Mesothelial cell of epicardium (in vitro differentiated cells): ENCODE measurements around the gene CRB2. TPM values are rescaled to one million over a fixed set of nuclear protein-coding genes. Genes with fewer than 3 reads are reported as not detected.

Source experiments
- DNase-seq, 2 experiments: peaks; one replicate each; pipeline ENCODE4 v3.0.0; 2021; ENCODE audit warnings: low spot score in 2 of 2; ENCODE audit not compliant: unreplicated experiment in 2 of 2
- H3K27ac Mint-ChIP-seq: 2 replicates; pipeline ENCODE4 v1.8.0; 2021; ENCODE audit warnings: mixed read lengths
- H3K27me3 Mint-ChIP-seq: 2 replicates; pipeline ENCODE4 v1.8.0; 2021; ENCODE audit warnings: low read depth, mixed read lengths
- H3K36me3 Mint-ChIP-seq: 2 replicates; pipeline ENCODE4 v1.8.0; 2021; ENCODE audit warnings: mixed read lengths
- H3K4me1 Mint-ChIP-seq: 2 replicates; pipeline ENCODE4 v1.8.0; 2021; ENCODE audit warnings: mixed read lengths
- H3K4me3 Mint-ChIP-seq: 2 replicates; pipeline ENCODE4 v1.8.0; 2021; ENCODE audit warnings: mild to moderate bottlenecking, moderate library complexity, mixed read lengths
- H3K9me3 Mint-ChIP-seq: 2 replicates; pipeline ENCODE4 v1.8.0; 2021; ENCODE audit warnings: mixed read lengths
- CTCF ChIP-seq: fragments of 200-600 bp; sonication (generic); IDR thresholded peaks from one replicate; pipeline ENCODE4 v1.5.0; 2021; ENCODE audit warnings: antibody characterized with exemption; ENCODE audit not compliant: unreplicated experiment
- total RNA-seq: library from RNA; stranded (reverse); gene quantifications from 3 replicates; pipeline ENCODE4 v1.2.1, GENCODE V29; 2021

Gene CRB2
- total RNA-seq, 1 donor from 2014 or later: 41.0 TPM

- TF ChIP-seq CTCF: no peak
- DNase-seq: no peak
- Mint-ChIP-seq H3K27me3 (no peaks in the 10 kb centered on the region), H3K9me3 (no peaks in the 10 kb centered on the region), H3K36me3 (no peaks in the 10 kb centered on the region), H3K4me1 (peaks cover 46% of the 10 kb centered on the region), H3K27ac (peak overlapping the region; percentile 98), H3K4me3 (no peak overlapping the region)
These were observed 19.5 kb upstream of the CRB2 start for GRCh38 chr9:123336449-123336848.

GRCh38 chr9:123336959-123337358 lies 19.0 kb upstream of the CRB2 start:
- peaks cover 47% of the 10 kb centered on the region for H3K4me1 Mint-ChIP-seq
- no peaks in the 10 kb centered on the region for H3K9me3 Mint-ChIP-seq
- peak overlapping the region; percentile 54 for H3K27ac Mint-ChIP-seq
- no peak overlapping the region for H3K4me3 Mint-ChIP-seq
- no peak for TF ChIP-seq CTCF
- no peaks in the 10 kb centered on the region for H3K36me3 Mint-ChIP-seq
- no peaks in the 10 kb centered on the region for H3K27me3 Mint-ChIP-seq
- no peak for DNase-seq

DNA sequence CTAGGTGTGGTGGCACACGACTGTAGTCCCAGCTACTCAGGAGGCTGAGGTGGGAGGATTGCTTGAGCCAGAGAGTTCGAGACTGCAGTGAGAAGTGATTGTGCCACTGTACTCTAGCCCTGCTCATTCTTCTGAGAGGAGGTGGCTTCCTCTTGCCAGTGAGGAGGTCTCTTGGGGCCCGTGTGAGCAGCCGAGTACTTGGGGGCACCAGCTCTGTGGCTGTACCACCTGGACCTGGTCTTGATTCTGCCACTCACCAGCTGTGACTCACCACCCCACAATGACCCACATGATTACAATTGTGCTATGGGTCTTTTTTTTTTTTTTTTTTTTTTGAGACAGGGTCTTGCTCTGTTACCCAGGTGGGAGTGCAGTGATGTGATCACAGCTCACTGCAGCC lies 18.0 kb upstream of the CRB2 start:
- Mint-ChIP-seq H3K36me3 (no peaks in the 10 kb centered on the region), H3K4me3 (no peak overlapping the region), H3K27me3 (no peaks in the 10 kb centered on the region), H3K4me1 (peaks cover 50% of the 10 kb centered on the region), H3K27ac (no peak overlapping the region), H3K9me3 (no peaks in the 10 kb centered on the region)
- TF ChIP-seq CTCF: no peak
- no peak for DNase-seq

DNA sequence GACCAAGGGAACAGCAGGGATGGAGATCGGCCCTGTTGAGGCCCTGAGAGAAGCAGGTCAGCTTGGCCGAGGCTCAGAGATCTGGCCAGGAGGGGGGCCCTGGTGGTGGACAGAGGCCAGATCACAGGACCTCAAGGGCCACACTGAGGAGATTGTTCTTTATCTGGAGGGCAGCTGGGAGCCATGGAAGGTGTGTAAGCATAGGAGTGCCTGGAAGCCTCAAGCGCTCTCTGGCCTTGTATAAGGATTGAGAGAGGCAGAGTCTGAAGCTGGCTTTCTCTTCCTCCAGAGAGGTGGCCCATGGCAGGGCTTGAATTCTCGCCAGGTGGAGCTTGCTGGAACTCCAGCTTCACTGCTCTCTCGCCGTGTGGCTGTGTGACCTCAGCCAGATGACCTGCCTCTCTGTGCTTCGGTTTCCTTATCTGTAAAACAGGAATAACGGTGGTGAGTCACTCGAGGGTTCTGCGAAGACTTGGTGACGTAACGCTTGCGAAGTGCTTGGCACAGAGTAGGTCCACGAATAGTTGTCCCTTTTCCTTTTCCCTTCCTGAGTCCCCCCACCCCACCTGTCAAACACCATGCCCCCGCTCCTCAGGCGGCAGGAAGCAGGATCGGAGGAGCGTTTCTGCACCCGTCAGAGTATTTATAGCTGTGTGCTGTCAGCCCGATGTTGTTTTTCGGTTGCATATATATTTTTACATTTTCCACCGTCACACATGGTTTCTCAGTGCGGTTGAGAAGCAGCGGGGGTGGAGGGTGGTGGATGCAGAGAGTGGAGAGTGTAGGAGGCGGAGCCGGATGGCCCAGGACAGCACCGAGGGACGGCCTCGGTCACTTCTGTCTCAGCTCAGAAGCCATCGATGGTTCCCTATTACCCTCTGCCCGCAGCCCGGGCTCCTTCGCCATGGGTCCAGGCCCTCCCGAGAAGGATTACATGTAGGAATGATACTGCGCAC lies 17.0 kb upstream of the CRB2 start:
- Mint-ChIP-seq H3K4me3 (no peak overlapping the region), H3K36me3 (no peaks in the 10 kb centered on the region), H3K9me3 (no peaks in the 10 kb centered on the region), H3K4me1 (peaks cover 52% of the 10 kb centered on the region), H3K27me3 (no peaks in the 10 kb centered on the region), H3K27ac (no peak overlapping the region)
- TF ChIP-seq CTCF: no peak
- no peak for DNase-seq

- Mint-ChIP-seq H3K27ac (peak overlapping the region; percentile 79), H3K4me1 (peaks cover 44% of the 10 kb centered on the region), H3K36me3 (no peaks in the 10 kb centered on the region), H3K27me3 (no peaks in the 10 kb centered on the region), H3K9me3 (no peaks in the 10 kb centered on the region), H3K4me3 (no peak overlapping the region)
- TF ChIP-seq CTCF: no peak
- DNase-seq: no peak
These were observed 16.1 kb upstream of the CRB2 start for GRCh38 chr9:123339666-123340510.
